GM23338 (cell line): Measurements from ENCODE around the gene TLCD3A. TPM values are rescaled to one million over a fixed set of nuclear protein-coding genes. Genes with fewer than 3 reads are reported as not detected.

Experiments
- ATAC-seq: fragments of 200-7000 bp; cut with Tn5 transposase; 3 replicates; pipeline ENCODE4 v1.9.1; 2020
- DNase-seq: peaks from one replicate; pipeline ENCODE4 v3.0.0-alpha.2; 2015; ENCODE audit warnings: low spot score
- H2AFZ ChIP-seq: fragments of 200-600 bp; sonication (generic); 2 replicates; pipeline ENCODE4 v1.8.0; 2016; ENCODE audit warnings: antibody characterized with exemption, mild to moderate bottlenecking, moderate library complexity
- H3F3A ChIP-seq: fragments of 200-600 bp; sonication (generic); replicated peaks from 2 replicates; pipeline ENCODE4 v1.8.0; 2017; ENCODE audit warnings: antibody characterized with exemption, mixed run types, low read depth
- H3K27ac ChIP-seq: fragments of 200-600 bp; sonication (generic); 2 replicates; pipeline ENCODE4 v1.6.1; 2016; ENCODE audit warnings: low read depth
- H3K27me3 ChIP-seq: fragments of 200-600 bp; sonication (generic); 2 replicates; pipeline ENCODE4 v1.8.0; 2016; ENCODE audit warnings: mild to moderate bottlenecking, mixed run types, moderate library complexity; ENCODE audit not compliant: insufficient read depth
- H3K36me3 ChIP-seq: fragments of 200-600 bp; sonication (generic); 2 replicates; pipeline ENCODE4 v1.8.0; 2016; ENCODE audit warnings: mild to moderate bottlenecking; ENCODE audit not compliant: insufficient read depth
- H3K4me1 ChIP-seq: fragments of 200-600 bp; sonication (generic); 2 replicates; pipeline ENCODE4 v1.8.0; 2016; ENCODE audit warnings: mild to moderate bottlenecking, moderate library complexity; ENCODE audit not compliant: insufficient read depth
- H3K4me2 ChIP-seq: fragments of 200-600 bp; sonication (generic); 2 replicates; pipeline ENCODE4 v1.7.1; 2017; ENCODE audit warnings: mixed run types
- H3K4me3 ChIP-seq: fragments of 200-600 bp; sonication (generic); 2 replicates; pipeline ENCODE4 v1.6.1; 2016; ENCODE audit warnings: mixed run types
- H3K79me2 ChIP-seq: fragments of 200-600 bp; sonication (generic); replicated peaks from 2 replicates; pipeline ENCODE4 v1.8.0; 2017; ENCODE audit warnings: mild to moderate bottlenecking; ENCODE audit not compliant: insufficient read depth
- H3K9me2 ChIP-seq: fragments of 200-600 bp; sonication (generic); 2 replicates; pipeline ENCODE4 v1.8.0; 2017; ENCODE audit not compliant: insufficient read depth
- H4K20me1 ChIP-seq: fragments of 200-600 bp; sonication (generic); replicated peaks from 2 replicates; pipeline ENCODE4 v1.8.0; 2017; ENCODE audit warnings: mild to moderate bottlenecking; ENCODE audit not compliant: insufficient read depth
- H3K27ac Mint-ChIP-seq: 2 replicates; pipeline ENCODE4 v1.8.0; 2020; ENCODE audit warnings: inconsistent platforms, mild to moderate bottlenecking, moderate library complexity, mixed read lengths
- H3K27me3 Mint-ChIP-seq: 3 replicates; pipeline ENCODE4 v1.8.0; 2022; ENCODE audit warnings: low read depth, mild to moderate bottlenecking, moderate library complexity, mixed read lengths, inconsistent platforms; ENCODE audit not compliant: insufficient read depth, poor library complexity
- H3K36me3 Mint-ChIP-seq: 3 replicates; pipeline ENCODE4 v1.8.0; 2021; ENCODE audit warnings: low read depth, mild to moderate bottlenecking, inconsistent platforms, moderate library complexity, mixed read lengths
- H3K4me1 Mint-ChIP-seq: 3 replicates; pipeline ENCODE4 v1.8.0; 2020; ENCODE audit warnings: mild to moderate bottlenecking, inconsistent platforms, mixed read lengths
- H3K4me3 Mint-ChIP-seq: 3 replicates; pipeline ENCODE4 v1.8.0; 2021; ENCODE audit warnings: moderate library complexity, mild to moderate bottlenecking, inconsistent platforms, mixed read lengths
- H3K9me3 Mint-ChIP-seq: 3 replicates; pipeline ENCODE4 v1.8.0; 2020; ENCODE audit warnings: moderate library complexity, mild to moderate bottlenecking, inconsistent platforms, mixed read lengths
- EZH2 ChIP-seq: fragments of 200-600 bp; sonication (generic); IDR thresholded peaks from one replicate; pipeline ENCODE4 v1.8.0; 2017; ENCODE audit warnings: antibody characterized with exemption, mild to moderate bottlenecking, low read depth; ENCODE audit not compliant: unreplicated experiment
- EZH2phosphoT487 ChIP-seq: fragments of 200-600 bp; sonication (generic); IDR thresholded peaks from one replicate; pipeline ENCODE4 v1.8.1; 2018; ENCODE audit warnings: antibody characterized with exemption; ENCODE audit not compliant: unreplicated experiment
- NANOG ChIP-seq: IDR thresholded peaks from 2 replicates; pipeline ENCODE4 v1.6.1; 2016; ENCODE audit warnings: antibody characterized with exemption, borderline replicate concordance
- REST ChIP-seq: IDR thresholded peaks from one replicate; pipeline ENCODE4 v1.6.1; 2018; ENCODE audit warnings: antibody characterized with exemption; ENCODE audit not compliant: unreplicated experiment
- STAT1 ChIP-seq: IDR thresholded peaks from one replicate; pipeline ENCODE4 v1.6.1; 2016; ENCODE audit warnings: antibody characterized with exemption; ENCODE audit not compliant: unreplicated experiment
- ZNF114 ChIP-seq: fragments of 250-450 bp; sonication (Bioruptor Pico); IDR thresholded peaks from 2 replicates; pipeline ENCODE4 v1.5.0; 2020; ENCODE audit warnings: mild to moderate bottlenecking, moderate library complexity
- ZNF462 ChIP-seq: fragments of 250-450 bp; sonication (Bioruptor Pico); IDR thresholded peaks from 2 replicates; pipeline ENCODE4 v1.5.0; 2020; ENCODE audit warnings: mild to moderate bottlenecking, moderate library complexity
- polyA plus RNA-seq: library from polyadenylated mRNA; unstranded; fragments of >200 nt; fragmentation: Nextera tagmentation; extraction: Ambion mirVana; gene quantifications from 2 replicates; pipeline ENCODE4 v1.2.1, GENCODE V29; 2016
- total RNA-seq: library from RNA; depleted of rRNA; stranded (reverse); fragments of >200 nt; shearing (Covaris generic); gene quantifications from 2 replicates; pipeline ENCODE4 v1.2.3, GENCODE V29; 2014

The TLCD3A gene
- total and polyA plus RNA-seq, 2 experiments from 2014 or later: 10.3 to 21.1 TPM

GRCh38 chr17:721540-721937 lies 10.9 kb upstream of the TLCD3A start:
- Histone ChIP-seq H3K4me2 (no peak overlapping the region), H3K79me2 (no peaks in the 10 kb centered on the region; the same call in 1 of the 2 replicates), H2AFZ (no peak overlapping the region), H3K27ac (no peak overlapping the region), H3K27me3 (no peaks in the 10 kb centered on the region), H4K20me1 (peaks cover 3% of the 10 kb centered on the region; the same call in 1 of the 2 replicates), H3K4me1 (peaks cover 10% of the 10 kb centered on the region), H3K9me2 (no peaks in the 10 kb centered on the region), H3K36me3 (no peaks in the 10 kb centered on the region), H3K4me3 (no peak overlapping the region), H3F3A (no peaks in the 10 kb centered on the region)
- H3K4me1 Mint-ChIP-seq: peaks cover 4% of the 10 kb centered on the region; the same call in 2 of the 3 replicates
- no peak for ATAC-seq
- DNase-seq: no peak
- H3K4me3 Mint-ChIP-seq: no peak overlapping the region
- H3K27ac Mint-ChIP-seq: no peak overlapping the region
- peaks cover 9% of the 10 kb centered on the region for H3K27me3 Mint-ChIP-seq
- H3K9me3 Mint-ChIP-seq: no peaks in the 10 kb centered on the region; the same call in 2 of the 3 replicates
- H3K36me3 Mint-ChIP-seq: no peaks in the 10 kb centered on the region
- TF ChIP-seq NANOG (no peak), EZH2phosphoT487 (no peak), STAT1 (no peak), ZNF462 (CRISPR knock-in tag) (no peak), EZH2 (no peak)

- ATAC-seq (no peak), DNase-seq (no peak)
- no peaks in the 10 kb centered on the region for H3K9me2 ChIP-seq
- no peaks in the 10 kb centered on the region; the same call in 2 of the 3 replicates for H3K9me3 Mint-ChIP-seq
- no peaks in the 10 kb centered on the region for H3K36me3 Mint-ChIP-seq
- peaks cover 4% of the 10 kb centered on the region; the same call in 1 of the 2 replicates for H4K20me1 ChIP-seq
- H3K4me3 Mint-ChIP-seq: no peak overlapping the region
- H3K27me3 Mint-ChIP-seq: peaks cover 7% of the 10 kb centered on the region
- no peak overlapping the region for H3K4me3 ChIP-seq
- H2AFZ ChIP-seq: no peak overlapping the region
- H3F3A ChIP-seq: no peaks in the 10 kb centered on the region
- H3K79me2 ChIP-seq: no peaks in the 10 kb centered on the region
- H3K27me3 ChIP-seq: no peaks in the 10 kb centered on the region
- no peaks in the 10 kb centered on the region for H3K36me3 ChIP-seq
- no peak overlapping the region for H3K27ac ChIP-seq
- H3K27ac Mint-ChIP-seq: no peak overlapping the region
- H3K4me1 ChIP-seq: peaks cover 13% of the 10 kb centered on the region
- peaks cover 9% of the 10 kb centered on the region; the same call in 2 of the 3 replicates for H3K4me1 Mint-ChIP-seq
- no peak overlapping the region for H3K4me2 ChIP-seq
- TF ChIP-seq STAT1 (no peak), ZNF114 (CRISPR knock-in tag) (no peak), REST (no peak), EZH2 (no peak)
These were observed 7.3 kb upstream of the TLCD3A start for GRCh38 chr17:725084-725483.
